Neuronal stem cell (in vitro differentiated cells): ENCODE results near the gene HAGH.

Experiments
- DNase-seq: peaks from one replicate; pipeline ENCODE4 v3.0.0-alpha.2; 2013; ENCODE audit warnings: low spot score
- H2AFZ ChIP-seq: one replicate; pipeline ENCODE4 v1.6.1; 2013; ENCODE audit warnings: mild to moderate bottlenecking, low read length, inconsistent platforms
- H2AK5ac ChIP-seq: 2 replicates; pipeline ENCODE4 v1.6.1; 2013; ENCODE audit warnings: low read depth, mild to moderate bottlenecking, inconsistent platforms, low read length, moderate library complexity, mixed read lengths
- H2BK120ac ChIP-seq: 2 replicates; pipeline ENCODE4 v1.6.1; 2013; ENCODE audit warnings: low read depth, mild to moderate bottlenecking, inconsistent platforms, low read length, moderate library complexity, mixed read lengths
- H2BK12ac ChIP-seq: one replicate; pipeline ENCODE4 v1.6.1; 2013; ENCODE audit warnings: low read length, inconsistent platforms
- H2BK15ac ChIP-seq: 2 replicates; pipeline ENCODE4 v1.6.1; 2013; ENCODE audit warnings: mild to moderate bottlenecking, low read length, inconsistent platforms, mixed read lengths
- H2BK5ac ChIP-seq: one replicate; pipeline ENCODE4 v1.6.1; 2013; ENCODE audit warnings: inconsistent platforms, mild to moderate bottlenecking, low read length, moderate library complexity
- H3K14ac ChIP-seq: one replicate; pipeline ENCODE4 v1.6.1; 2013; ENCODE audit warnings: low read length, inconsistent platforms
- H3K18ac ChIP-seq: 2 replicates; pipeline ENCODE4 v1.6.1; 2013; ENCODE audit warnings: low read length, inconsistent platforms
- H3K23ac ChIP-seq: 2 replicates; pipeline ENCODE4 v1.6.1; 2013; ENCODE audit warnings: low read depth, mild to moderate bottlenecking, mixed read lengths, low read length, inconsistent platforms; ENCODE audit not compliant: poor library complexity
- H3K27ac ChIP-seq: replicated peaks from 3 replicates; pipeline ENCODE4 v1.5.1; 2013; ENCODE audit warnings: low read length, inconsistent platforms
- H3K27me3 ChIP-seq, 3 experiments: 2 replicates each; pipeline ENCODE4 v1.6.1; 2013; ENCODE audit warnings: low read length in 3 of 3, mild to moderate bottlenecking in 2 of 3, inconsistent platforms in 1 of 3, low read depth in 1 of 3, mixed read lengths in 1 of 3, moderate library complexity in 1 of 3; ENCODE audit not compliant: control insufficient read depth in 3 of 3, insufficient read depth in 3 of 3
- H3K36me3 ChIP-seq, 2 donors: replicated peaks in 1 of 2; 2 replicates each; pipeline ENCODE4 v1.6.1; 2013; ENCODE audit warnings: low read length in 2 of 2; ENCODE audit not compliant: control insufficient read depth in 2 of 2, insufficient read depth in 2 of 2
- H3K4ac ChIP-seq: 2 replicates; pipeline ENCODE4 v1.6.1; 2013; ENCODE audit warnings: inconsistent platforms, mild to moderate bottlenecking, low read length, moderate library complexity
- H3K4me1 ChIP-seq, 2 donors: 1 replicate in 1 of 2; 2 replicates in 1 of 2; pipeline ENCODE4 v1.6.1; 2013; ENCODE audit warnings: low read length in 2 of 2, low read depth in 1 of 2; ENCODE audit not compliant: control insufficient read depth in 2 of 2, insufficient read depth in 1 of 2
- H3K4me2 ChIP-seq: one replicate; pipeline ENCODE4 v1.6.1; 2013; ENCODE audit warnings: mild to moderate bottlenecking, low read length, inconsistent platforms; ENCODE audit not compliant: insufficient read depth, poor library complexity, severe bottlenecking
- H3K4me3 ChIP-seq, 2 donors: 2 replicates each; pipeline ENCODE4 v1.5.1; 2013; ENCODE audit warnings: low read length in 2 of 2, mild to moderate bottlenecking in 2 of 2, inconsistent platforms in 1 of 2, moderate library complexity in 1 of 2
- H3K79me1 ChIP-seq: one replicate; pipeline ENCODE4 v1.6.1; 2013; ENCODE audit warnings: low read depth, mild to moderate bottlenecking, inconsistent platforms, low read length, moderate library complexity
- H3K9ac ChIP-seq: one replicate; pipeline ENCODE4 v1.6.1; 2013; ENCODE audit warnings: mild to moderate bottlenecking, low read depth, low read length, inconsistent platforms; ENCODE audit not compliant: poor library complexity
- H3K9me3 ChIP-seq, 2 donors: replicated peaks in 1 of 2; 2 replicates each; pipeline versions ENCODE3 to v1.6.1; 2013; ENCODE audit warnings: low read length in 2 of 2, mild to moderate bottlenecking in 2 of 2, inconsistent platforms in 1 of 2, low read depth in 1 of 2, mixed read lengths in 1 of 2, moderate library complexity in 1 of 2; ENCODE audit not compliant: control insufficient read depth in 2 of 2, insufficient read depth in 1 of 2
- H4K8ac ChIP-seq: one replicate; pipeline ENCODE4 v1.6.1; 2013; ENCODE audit warnings: low read depth, mild to moderate bottlenecking, inconsistent platforms, low read length, moderate library complexity
- H4K91ac ChIP-seq: one replicate; pipeline ENCODE4 v1.6.1; 2013; ENCODE audit warnings: low read length, low read depth, mild to moderate bottlenecking, inconsistent platforms; ENCODE audit not compliant: poor library complexity
- WGBS, 2 donors: extraction: QIAGEN DNeasy Blood & Tissue Kit; methylation state at CpG; one replicate each; pipeline ENCODE4 v1.1.7; 2013; ENCODE audit warnings: missing lambda C conversion rate in 2 of 2, mixed read lengths in 1 of 2; ENCODE audit not compliant: insufficient read length in 2 of 2, insufficient replicate concordance in 1 of 2; ENCODE audit errors: extremely low coverage in 2 of 2; 5-methylcytosine and 5-hydroxymethylcytosine counted together

The HAGH gene

GRCh38 chr16:1845985-1846384, 19.4 kb upstream of the HAGH start:
- Histone ChIP-seq H3K4me1 (no peaks in the 10 kb centered on the region), H3K14ac (no peak overlapping the region), H2BK5ac (no peak overlapping the region), H3K9me3 (no peaks in the 10 kb centered on the region), H2AFZ (no peak overlapping the region), H2BK15ac (no peak overlapping the region), H3K27ac (no peak overlapping the region), H3K4ac (no peak overlapping the region), H3K18ac (no peak overlapping the region), H4K91ac (no peak overlapping the region), H2BK120ac (no peak overlapping the region), H3K79me1 (no peaks in the 10 kb centered on the region), H4K8ac (no peak overlapping the region), H3K23ac (no peak overlapping the region), H3K36me3 (no peaks in the 10 kb centered on the region), H3K27me3 (peaks cover 0 to 6% (median 2%) of the 10 kb centered on the region in 3 experiments), H3K4me3 (no peak overlapping the region), H3K4me2 (no peak overlapping the region), H3K9ac (no peak overlapping the region), H2BK12ac (no peak overlapping the region), H2AK5ac (no peak overlapping the region)
- no CpG with 5 or more reads among the region's 4 CpGs for WGBS, 2 donors
- no peak for DNase-seq

GRCh38 chr16:1839554-1839953, 12.9 kb upstream of the HAGH start:
- no peak overlapping the region for H2AK5ac ChIP-seq
- DNase-seq = no peak
- H3K27me3 ChIP-seq = no peaks in the 10 kb centered on the region
- H4K8ac ChIP-seq = no peak overlapping the region
- H2BK5ac ChIP-seq = no peak overlapping the region
- no peaks in the 10 kb centered on the region for H3K9me3 ChIP-seq
- no peak overlapping the region for H3K14ac ChIP-seq
- peak overlapping the region; percentile 21 for H2AFZ ChIP-seq
- no peak overlapping the region for H3K4me2 ChIP-seq
- no peaks in the 10 kb centered on the region for H3K79me1 ChIP-seq
- H3K27ac ChIP-seq = no peak overlapping the region
- no peak overlapping the region for H3K4me3 ChIP-seq
- no peak overlapping the region for H3K9ac ChIP-seq
- WGBS, 2 donors = no CpG with 5 or more reads among the region's 9 CpGs
- H3K18ac ChIP-seq = no peak overlapping the region
- no peak overlapping the region for H3K4ac ChIP-seq
- no peak overlapping the region for H3K23ac ChIP-seq
- H4K91ac ChIP-seq = no peak overlapping the region
- no peak overlapping the region for H2BK15ac ChIP-seq
- no peak overlapping the region for H2BK12ac ChIP-seq
- no peak overlapping the region for H2BK120ac ChIP-seq
- no peaks in the 10 kb centered on the region for H3K36me3 ChIP-seq
- H3K4me1 ChIP-seq = no peaks in the 10 kb centered on the region

- Histone ChIP-seq H3K4me1 (no peaks in the 10 kb centered on the region), H3K23ac (no peak overlapping the region), H2BK15ac (no peak overlapping the region), H3K27ac (no peak overlapping the region), H3K79me1 (no peaks in the 10 kb centered on the region), H2BK12ac (no peak overlapping the region), H3K14ac (no peak overlapping the region), H3K18ac (no peak overlapping the region), H3K4me2 (no peak overlapping the region), H2BK120ac (no peak overlapping the region), H3K27me3 (no peaks in the 10 kb centered on the region), H2BK5ac (no peak overlapping the region), H3K4ac (no peak overlapping the region), H2AFZ (no peak overlapping the region), H3K4me3 (no peak overlapping the region), H2AK5ac (no peak overlapping the region), H4K8ac (no peak overlapping the region), H3K36me3 (peaks cover 2 to 28% of the 10 kb centered on the region in 2 donors), H3K9me3 (no peaks in the 10 kb centered on the region), H3K9ac (no peak overlapping the region), H4K91ac (no peak overlapping the region)
- no peak for DNase-seq
- WGBS, 2 donors = no CpG with 5 or more reads among the region's 5 CpGs
These were observed 7.5 kb upstream of the HAGH start for GRCh38 chr16:1834096-1834495.

- DNase-seq = no peak
- Histone ChIP-seq H2AK5ac (no peak overlapping the region), H3K27me3 (no peaks in the 10 kb centered on the region), H3K27ac (no peak overlapping the region), H2BK15ac (no peak overlapping the region), H3K9me3 (no peaks in the 10 kb centered on the region), H3K4ac (no peak overlapping the region), H3K18ac (no peak overlapping the region), H4K8ac (no peak overlapping the region), H3K4me2 (no peak overlapping the region), H3K36me3 (peaks cover 5 to 33% of the 10 kb centered on the region in 2 donors), H2AFZ (no peak overlapping the region), H2BK5ac (peak overlapping the region; percentile 48), H2BK120ac (no peak overlapping the region), H3K79me1 (peaks cover 2% of the 10 kb centered on the region), H2BK12ac (no peak overlapping the region), H3K4me1 (peaks cover 0 to 3% of the 10 kb centered on the region in 2 donors), H3K9ac (no peak overlapping the region), H3K4me3 (no peak overlapping the region), H3K23ac (no peak overlapping the region), H3K14ac (no peak overlapping the region), H4K91ac (no peak overlapping the region)
- WGBS, 2 donors = no CpG with 5 or more reads among the region's 9 CpGs
These were observed 6.3 kb upstream of the HAGH start for GRCh38 chr16:1832838-1833454.
